ENCODE results near the gene CIDEA.

The CIDEA gene

GRCh38 chr18:12324991-12325725, 71.0 kb downstream of the CIDEA start:
- no peak for DNase-seq

- DNase-seq, result no peak
Observed at GRCh38 chr18:12325726-12326245, 71.6 kb downstream of the CIDEA start.

GRCh38 chr18:12326711-12327460, 72.7 kb downstream of the CIDEA start:
- no peak for DNase-seq
